ENCODE results near the gene SLC24A4. TPM values are rescaled to one million over a fixed set of nuclear protein-coding genes. Genes with fewer than 3 reads are reported as not detected.

The SLC24A4 gene
- total and polyA plus RNA-seq, 2 of the 4 experiments (the other 2 are of a cell fraction) = not detected

DNA sequence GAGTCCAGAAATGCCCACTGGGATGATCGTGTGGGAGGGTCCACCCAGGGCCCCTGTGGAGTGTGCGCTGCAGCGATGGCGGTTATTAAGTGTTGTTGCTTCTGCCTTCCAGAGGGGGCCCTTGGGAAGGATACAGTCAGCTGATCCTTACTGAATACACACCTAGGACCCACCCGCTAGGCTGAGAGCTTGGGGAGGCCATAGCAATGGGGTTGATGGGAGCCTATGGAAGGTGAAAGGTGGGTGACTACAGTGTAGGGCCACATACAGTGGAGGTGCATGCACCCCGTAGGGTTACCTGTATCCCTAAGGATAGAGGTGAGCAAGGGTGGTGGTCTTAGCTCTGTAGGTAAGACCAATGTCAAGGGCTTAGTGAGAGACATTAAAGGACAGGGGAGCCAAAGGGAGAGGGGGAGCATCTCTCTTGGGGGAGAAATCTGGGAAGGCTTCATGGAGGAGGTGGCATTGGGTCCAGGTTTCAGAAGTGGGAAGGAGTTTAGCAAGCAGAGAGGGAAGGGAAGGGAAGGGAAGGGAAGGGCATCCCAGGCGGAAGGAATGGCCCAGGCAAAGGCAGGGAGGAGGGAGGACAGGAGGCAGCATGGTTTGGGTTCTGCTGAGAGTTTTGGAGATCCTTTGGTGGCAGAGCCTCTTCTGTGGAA is 117.5 kb downstream of the SLC24A4 start:
- intact Hi-C loops (cut with micrococcal nuclease) (no loop called here), dilution Hi-C loops (cut with HindIII; ENCODE audit: low sequenced_read_pairs, unreplicated experiment) (no loop called here), in situ Hi-C loops (cut with MboI; ENCODE audit: low sequenced_read_pairs) (no loop called here)
- H3K9ac ChIP-seq (ENCODE audit: low read depth, low read length) = no peak overlapping the region
- H2BK120ac ChIP-seq (ENCODE audit: low read depth, low read length) = no peak overlapping the region
- H3K9me3 ChIP-seq (ENCODE audit: control insufficient read depth, insufficient read depth, low read length) = no peaks in the 10 kb centered on the region; the same call in 1 of the 2 replicates
- H3K18ac ChIP-seq (ENCODE audit: low read depth, low read length) = no peak overlapping the region
- H4K91ac ChIP-seq (ENCODE audit: insufficient read depth, low read depth, low read length) = no peak overlapping the region
- H2BK15ac ChIP-seq (ENCODE audit: low read depth, low read length) = no peak overlapping the region
- ChIA-PET CTCF (no interaction called here), POLR2A (ENCODE audit: unreplicated experiment) (no interaction called here)
- no TSS peak for BruUV-seq (replicated peaks)
- H4K20me1 ChIP-seq (ENCODE audit: insufficient read depth, low read length) = no peaks in the 10 kb centered on the region
- peak overlapping the region; percentile 42 for H2AK9ac ChIP-seq (replicated peaks; ENCODE audit: low read depth, low read length, poor library complexity)
- H3K4ac ChIP-seq (ENCODE audit: low read depth, low read length) = no peak overlapping the region
- ATAC-seq (ENCODE audit: low read depth) (no peak), DNase-seq (no peak)
- H2AFZ ChIP-seq (replicated peaks; ENCODE audit: low read length, poor library complexity) = peak overlapping the region; percentile 41
- 71% methylated on average over 1 of the region's 7 CpGs; no CpG with 5 or more reads in 1 of the 2 experiments for WGBS, 2 experiments (ENCODE audit: extremely low coverage in 2 of 2, insufficient read length in 1 of 2)
- no peaks in the 10 kb centered on the region for H3K36me3 ChIP-seq (ENCODE audit: control insufficient read depth, insufficient read depth, low read length)
- no peak overlapping the region for H3K14ac ChIP-seq (replicated peaks; ENCODE audit: low read depth, low read length)
- TF ChIP-seq RFX5 (IDR thresholded peaks at IDR 0.05; ENCODE audit: low read depth, low read length) = no peak
- no peak for TF ChIP-seq RCOR1 (IDR thresholded peaks at IDR 0.05; ENCODE audit: insufficient replicate concordance, low read length)
- TF ChIP-seq MXI1 (IDR thresholded peaks at IDR 0.05; ENCODE audit: borderline replicate concordance, low read depth, low read length) = no peak
- no peak for TF ChIP-seq MAZ (IDR thresholded peaks at IDR 0.05; ENCODE audit: borderline replicate concordance, low read depth, low read length)
- no peak for TF ChIP-seq RAD21 (IDR thresholded peaks at IDR 0.05; ENCODE audit: low read length)
- TF ChIP-seq, protein P1, sequence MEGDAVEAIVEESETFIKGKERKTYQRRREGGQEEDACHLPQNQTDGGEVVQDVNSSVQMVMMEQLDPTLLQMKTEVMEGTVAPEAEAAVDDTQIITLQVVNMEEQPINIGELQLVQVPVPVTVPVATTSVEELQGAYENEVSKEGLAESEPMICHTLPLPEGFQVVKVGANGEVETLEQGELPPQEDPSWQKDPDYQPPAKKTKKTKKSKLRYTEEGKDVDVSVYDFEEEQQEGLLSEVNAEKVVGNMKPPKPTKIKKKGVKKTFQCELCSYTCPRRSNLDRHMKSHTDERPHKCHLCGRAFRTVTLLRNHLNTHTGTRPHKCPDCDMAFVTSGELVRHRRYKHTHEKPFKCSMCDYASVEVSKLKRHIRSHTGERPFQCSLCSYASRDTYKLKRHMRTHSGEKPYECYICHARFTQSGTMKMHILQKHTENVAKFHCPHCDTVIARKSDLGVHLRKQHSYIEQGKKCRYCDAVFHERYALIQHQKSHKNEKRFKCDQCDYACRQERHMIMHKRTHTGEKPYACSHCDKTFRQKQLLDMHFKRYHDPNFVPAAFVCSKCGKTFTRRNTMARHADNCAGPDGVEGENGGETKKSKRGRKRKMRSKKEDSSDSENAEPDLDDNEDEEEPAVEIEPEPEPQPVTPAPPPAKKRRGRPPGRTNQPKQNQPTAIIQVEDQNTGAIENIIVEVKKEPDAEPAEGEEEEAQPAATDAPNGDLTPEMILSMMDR (conservative IDR thresholded peaks at IDR 0.05; ENCODE audit: low read depth, low read length) = no peak
- no peak for TF ChIP-seq MAFK (IDR thresholded peaks at IDR 0.05; ENCODE audit: low read depth, low read length)
- TF ChIP-seq CHD1 (IDR thresholded peaks at IDR 0.05; ENCODE audit: low read depth, low read length) = no peak
- TF ChIP-seq, protein P2, sequence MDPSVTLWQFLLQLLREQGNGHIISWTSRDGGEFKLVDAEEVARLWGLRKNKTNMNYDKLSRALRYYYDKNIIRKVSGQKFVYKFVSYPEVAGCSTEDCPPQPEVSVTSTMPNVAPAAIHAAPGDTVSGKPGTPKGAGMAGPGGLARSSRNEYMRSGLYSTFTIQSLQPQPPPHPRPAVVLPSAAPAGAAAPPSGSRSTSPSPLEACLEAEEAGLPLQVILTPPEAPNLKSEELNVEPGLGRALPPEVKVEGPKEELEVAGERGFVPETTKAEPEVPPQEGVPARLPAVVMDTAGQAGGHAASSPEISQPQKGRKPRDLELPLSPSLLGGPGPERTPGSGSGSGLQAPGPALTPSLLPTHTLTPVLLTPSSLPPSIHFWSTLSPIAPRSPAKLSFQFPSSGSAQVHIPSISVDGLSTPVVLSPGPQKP (IDR thresholded peaks at IDR 0.05; ENCODE audit: borderline replicate concordance, low read depth, low read length) = no peak
- H3K27ac ChIP-seq (ENCODE audit: insufficient read depth, low read length) = no peak overlapping the region
- H3K56ac ChIP-seq (ENCODE audit: extremely low read depth, insufficient read depth, low read length) = no peak overlapping the region
- H3K23ac ChIP-seq (ENCODE audit: low read depth, low read length) = no peak overlapping the region
- H4K8ac ChIP-seq (ENCODE audit: low read depth in 2 of 2, low read length in 2 of 2) = no peak overlapping the region
- no peaks in the 10 kb centered on the region for H3K79me1 ChIP-seq (ENCODE audit: low read depth in 1 of 2, low read length in 2 of 2)
- H3K4me2 ChIP-seq (ENCODE audit: low read depth, low read length) = no peak overlapping the region
- no peak overlapping the region for H2AK5ac ChIP-seq (ENCODE audit: low read depth, low read length)
- H4K5ac ChIP-seq (ENCODE audit: low read depth, low read length) = no peak overlapping the region
- no peak overlapping the region for H2BK20ac ChIP-seq (ENCODE audit: low read depth, low read length)
- no peak overlapping the region for H3K4me3 ChIP-seq (ENCODE audit: insufficient read depth, low read depth, low read length)
- peaks cover 17% of the 10 kb centered on the region for H3K27me3 ChIP-seq (ENCODE audit: control insufficient read depth, insufficient read depth, low read length)
- no peaks in the 10 kb centered on the region for H3K4me1 ChIP-seq (ENCODE audit: control insufficient read depth, insufficient read depth, low read length)
- no peak overlapping the region for H2BK5ac ChIP-seq (ENCODE audit: low read depth, low read length, poor library complexity, severe bottlenecking)
- no peaks in the 10 kb centered on the region for H3K9me1 ChIP-seq (ENCODE audit: insufficient read depth, low read length)

Data from IMR-90 (cell line).